Choroid plexus epithelial cell (primary cell): ENCODE results near the gene ULK4.

Source experiments
- DNase-seq: peaks from one replicate; pipeline ENCODE4 v3.0.0-alpha.2; 2010; ENCODE audit warnings: low read depth
- H3K4me3 ChIP-seq: 2 replicates; pipeline ENCODE4 v1.5.1; 2011; ENCODE audit warnings: low read depth, mild to moderate bottlenecking, control low read depth, low read length, moderate library complexity
- TF ChIP-seq, protein P1 (sequence below): conservative IDR thresholded peaks from 2 replicates; pipeline ENCODE4 v1.5.1; 2011; ENCODE audit warnings: low read depth, mild to moderate bottlenecking, control low read depth, inconsistent platforms, low read length, moderate library complexity

ULK4 gene

DNA sequence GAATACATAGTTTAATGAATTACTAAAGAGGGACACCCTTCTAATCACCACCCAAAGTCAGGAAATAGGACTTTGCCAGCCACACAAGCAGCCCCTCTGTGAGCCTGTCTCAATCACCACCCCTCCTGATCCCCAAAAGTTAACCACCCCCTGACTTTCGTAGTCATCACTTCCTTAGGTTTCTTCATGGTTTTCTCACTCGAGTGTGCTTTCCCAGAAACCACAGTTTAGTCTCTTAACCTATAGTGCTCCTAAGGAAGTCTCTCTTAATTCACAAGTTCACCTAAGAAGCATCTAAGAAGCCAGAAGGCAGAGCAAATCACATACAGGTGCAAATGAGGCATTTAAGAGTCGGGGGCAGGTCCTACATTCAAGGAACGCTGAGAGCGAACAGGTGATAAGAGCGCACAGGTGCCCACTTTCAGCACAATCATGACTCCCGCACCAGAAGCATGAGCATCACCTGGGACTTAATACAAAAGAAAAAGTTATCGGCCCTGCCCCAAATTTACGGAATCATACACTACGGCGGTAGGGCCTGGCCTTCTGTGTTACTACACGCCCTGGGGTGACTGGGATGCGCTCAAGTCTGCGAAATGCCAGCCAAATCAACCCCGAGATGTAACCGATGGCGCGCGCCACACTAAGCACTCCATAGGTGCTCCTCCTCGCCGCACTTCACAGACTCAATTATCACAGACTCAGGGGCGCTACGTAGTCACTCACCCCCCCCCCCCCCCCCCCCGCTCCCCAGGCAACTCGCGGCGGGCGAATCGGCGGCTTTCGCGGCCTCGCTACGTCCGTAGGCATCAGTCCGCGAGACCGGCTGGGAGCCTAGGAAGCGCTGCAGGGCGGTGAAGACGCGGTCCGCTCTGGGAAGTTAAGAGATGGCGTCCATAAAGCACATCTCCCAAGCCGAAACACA lies 815 bp downstream of the ULK4 start:
- peak; percentile 81 for DNase-seq
- TF ChIP-seq, protein P1, sequence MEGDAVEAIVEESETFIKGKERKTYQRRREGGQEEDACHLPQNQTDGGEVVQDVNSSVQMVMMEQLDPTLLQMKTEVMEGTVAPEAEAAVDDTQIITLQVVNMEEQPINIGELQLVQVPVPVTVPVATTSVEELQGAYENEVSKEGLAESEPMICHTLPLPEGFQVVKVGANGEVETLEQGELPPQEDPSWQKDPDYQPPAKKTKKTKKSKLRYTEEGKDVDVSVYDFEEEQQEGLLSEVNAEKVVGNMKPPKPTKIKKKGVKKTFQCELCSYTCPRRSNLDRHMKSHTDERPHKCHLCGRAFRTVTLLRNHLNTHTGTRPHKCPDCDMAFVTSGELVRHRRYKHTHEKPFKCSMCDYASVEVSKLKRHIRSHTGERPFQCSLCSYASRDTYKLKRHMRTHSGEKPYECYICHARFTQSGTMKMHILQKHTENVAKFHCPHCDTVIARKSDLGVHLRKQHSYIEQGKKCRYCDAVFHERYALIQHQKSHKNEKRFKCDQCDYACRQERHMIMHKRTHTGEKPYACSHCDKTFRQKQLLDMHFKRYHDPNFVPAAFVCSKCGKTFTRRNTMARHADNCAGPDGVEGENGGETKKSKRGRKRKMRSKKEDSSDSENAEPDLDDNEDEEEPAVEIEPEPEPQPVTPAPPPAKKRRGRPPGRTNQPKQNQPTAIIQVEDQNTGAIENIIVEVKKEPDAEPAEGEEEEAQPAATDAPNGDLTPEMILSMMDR = no peak
- peak overlapping the region; percentile 90 for H3K4me3 ChIP-seq

DNA sequence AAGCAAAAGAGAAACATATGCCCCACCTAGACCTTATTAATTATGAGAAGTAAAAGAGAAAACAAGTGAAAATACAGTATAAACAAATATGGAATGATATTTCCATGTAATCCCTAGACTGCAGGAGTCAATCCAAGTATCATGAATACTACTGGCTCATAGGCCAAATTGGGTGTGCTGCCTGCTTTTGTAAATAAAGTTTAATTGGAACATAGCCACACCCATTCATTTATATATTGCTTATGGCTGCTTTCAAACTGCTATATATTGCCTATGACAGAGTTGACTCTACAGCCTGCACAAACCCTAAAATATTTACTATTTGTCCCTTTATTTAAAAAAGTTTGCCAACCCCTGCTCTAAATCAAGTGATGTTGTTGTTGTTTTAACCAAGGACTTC lies 5.3 kb downstream of the ULK4 start:
- TF ChIP-seq, protein P1 = no peak

DNA sequence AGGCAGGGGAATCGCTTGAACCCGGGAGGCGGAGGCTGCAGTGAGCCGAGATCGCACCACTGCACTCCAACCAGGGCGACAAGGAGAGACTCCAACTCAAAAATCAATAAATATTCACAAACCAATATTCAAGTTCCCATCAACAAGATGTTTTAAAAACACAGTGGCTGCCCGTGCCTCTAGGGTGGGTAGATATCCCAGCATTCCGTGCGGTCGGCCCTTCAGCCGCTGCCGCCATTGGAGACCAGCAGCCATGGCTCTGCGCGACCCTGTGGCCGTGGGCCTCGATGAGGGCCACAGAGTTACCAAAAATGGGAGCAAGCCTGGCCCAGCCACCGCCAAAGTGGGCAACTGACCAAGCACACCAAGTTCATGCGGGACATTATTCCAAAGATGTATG lies 6.7 kb downstream of the ULK4 start:
- no peak for DNase-seq
- TF ChIP-seq, protein P1 = no peak
- H3K4me3 ChIP-seq = no peak overlapping the region

More for the DNA sequence above, 5.3 kb downstream of the ULK4 start:
- H3K4me3 ChIP-seq = no peak overlapping the region
- DNase-seq = no peak

DNA sequence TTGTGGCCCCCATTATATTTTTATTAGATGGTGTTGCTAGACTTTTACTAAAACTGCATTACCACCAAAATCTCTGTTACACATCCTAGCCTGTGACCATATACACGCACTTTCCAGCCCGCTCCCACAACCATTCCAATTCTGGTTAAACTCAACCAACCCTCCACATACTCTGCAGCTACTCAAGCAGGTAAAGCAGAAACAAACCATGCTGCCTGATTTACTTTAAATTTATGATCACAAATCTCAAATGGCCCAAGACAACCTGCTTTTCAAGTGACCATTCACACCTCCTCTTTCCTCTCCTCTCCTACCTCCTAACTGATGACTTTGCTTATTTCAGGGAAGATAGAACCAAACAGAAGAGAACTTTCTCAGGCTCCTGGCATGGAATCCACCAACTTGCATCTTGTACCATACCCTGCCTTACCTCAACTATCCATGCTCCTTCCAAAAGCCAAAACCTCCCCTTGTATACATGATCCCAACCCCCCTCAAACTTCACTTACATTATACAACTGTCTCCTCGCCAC lies 18.5 kb downstream of the ULK4 start:
- H3K4me3 ChIP-seq = no peak overlapping the region
- no peak for DNase-seq
- TF ChIP-seq, protein P1 = no peak

DNA sequence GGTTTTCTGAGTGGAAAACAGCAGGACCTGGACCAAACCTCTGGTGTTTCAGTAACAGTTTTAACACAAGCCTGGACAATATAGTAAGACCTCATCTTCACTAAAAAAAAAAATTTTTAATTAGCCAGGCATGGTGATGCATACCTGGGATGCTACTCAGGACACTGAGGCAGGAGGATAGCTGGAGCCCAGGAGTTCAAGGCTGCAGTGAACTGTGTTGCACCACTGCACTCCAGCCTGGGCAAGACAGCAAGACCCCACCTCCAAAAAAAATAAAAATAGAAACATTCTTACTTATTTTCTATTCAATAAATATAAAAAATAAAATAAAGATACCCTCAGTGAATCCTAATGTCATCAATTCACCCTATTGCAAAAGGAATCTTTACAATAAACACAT lies 21.5 kb downstream of the ULK4 start:
- no peak for DNase-seq
- H3K4me3 ChIP-seq = no peak overlapping the region

DNA sequence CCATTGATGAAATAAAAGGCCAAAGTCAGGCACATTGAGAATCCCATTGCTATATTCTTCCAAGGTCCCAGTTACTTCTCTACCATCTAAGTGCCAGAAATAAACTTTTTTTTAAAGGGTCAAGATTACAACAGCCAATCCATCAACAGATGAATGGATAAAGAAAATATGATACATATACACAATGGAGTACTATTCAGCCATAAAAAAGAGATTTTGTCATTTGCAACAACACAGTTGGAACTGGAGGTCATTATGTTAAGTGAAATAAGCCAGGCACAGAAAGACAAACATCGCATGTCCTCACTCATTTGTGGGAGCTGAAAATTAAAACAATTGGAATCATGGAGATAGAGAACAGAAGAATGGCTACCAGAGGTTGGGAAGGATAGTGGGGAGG lies 25.5 kb downstream of the ULK4 start:
- no peak for DNase-seq
- TF ChIP-seq, protein P1 = no peak
- no peak overlapping the region for H3K4me3 ChIP-seq

More for the DNA sequence above, 21.5 kb downstream of the ULK4 start:
- TF ChIP-seq, protein P1 = no peak
